GM13976 (cell line): Measurements from ENCODE around the gene ZNF304.

ENCODE experiments used
- DNase-seq: peaks from one replicate; pipeline ENCODE4 v3.0.0; 2012; ENCODE audit warnings: low spot score
- in situ Hi-C: fragments of 300-500 bp; cut with MboI; formaldehyde crosslinking; loops from one replicate; pipeline ENCODE4 v1.12.0; 2022; ENCODE audit warnings: low sequenced_read_pairs, mixed read lengths, inconsistent platforms; ENCODE audit not compliant: unreplicated experiment
- TF ChIP-seq, protein P1 (sequence below): IDR thresholded peaks from 2 replicates; pipeline ENCODE4 v1.5.1; 2012; ENCODE audit warnings: borderline replicate concordance, mild to moderate bottlenecking; ENCODE audit not compliant: insufficient read depth; ENCODE audit errors: extremely low read depth, missing control alignments, control extremely low read depth

ZNF304 gene

DNA sequence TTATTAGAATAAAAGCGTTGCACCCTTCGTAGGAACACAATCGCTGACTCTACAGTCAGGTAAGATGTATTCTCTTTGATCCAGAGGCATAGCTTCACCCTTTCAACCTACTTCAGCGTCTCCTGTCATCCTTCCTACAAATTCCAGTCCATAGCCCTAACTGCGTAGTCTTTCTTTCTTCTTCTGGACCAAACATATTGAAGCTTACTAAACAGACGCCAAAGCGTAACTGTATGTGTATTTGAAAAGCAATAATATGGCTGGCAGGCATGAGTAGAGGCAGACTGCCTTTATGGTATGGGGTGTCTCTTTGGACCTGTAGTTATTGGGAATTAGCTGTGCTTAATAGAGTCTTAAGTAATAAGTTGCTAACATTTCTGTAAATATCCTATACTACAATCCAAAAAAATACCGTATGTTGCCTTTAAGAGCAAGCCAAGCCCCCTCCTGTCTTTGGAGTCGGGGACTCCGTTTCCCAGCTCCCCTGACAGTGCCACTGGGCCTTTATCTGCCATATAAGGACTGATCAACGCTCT, 38.2 kb downstream of the ZNF304 start:
- DNase-seq = no peak
- in situ Hi-C loops = no loop called here
- TF ChIP-seq, protein P1, sequence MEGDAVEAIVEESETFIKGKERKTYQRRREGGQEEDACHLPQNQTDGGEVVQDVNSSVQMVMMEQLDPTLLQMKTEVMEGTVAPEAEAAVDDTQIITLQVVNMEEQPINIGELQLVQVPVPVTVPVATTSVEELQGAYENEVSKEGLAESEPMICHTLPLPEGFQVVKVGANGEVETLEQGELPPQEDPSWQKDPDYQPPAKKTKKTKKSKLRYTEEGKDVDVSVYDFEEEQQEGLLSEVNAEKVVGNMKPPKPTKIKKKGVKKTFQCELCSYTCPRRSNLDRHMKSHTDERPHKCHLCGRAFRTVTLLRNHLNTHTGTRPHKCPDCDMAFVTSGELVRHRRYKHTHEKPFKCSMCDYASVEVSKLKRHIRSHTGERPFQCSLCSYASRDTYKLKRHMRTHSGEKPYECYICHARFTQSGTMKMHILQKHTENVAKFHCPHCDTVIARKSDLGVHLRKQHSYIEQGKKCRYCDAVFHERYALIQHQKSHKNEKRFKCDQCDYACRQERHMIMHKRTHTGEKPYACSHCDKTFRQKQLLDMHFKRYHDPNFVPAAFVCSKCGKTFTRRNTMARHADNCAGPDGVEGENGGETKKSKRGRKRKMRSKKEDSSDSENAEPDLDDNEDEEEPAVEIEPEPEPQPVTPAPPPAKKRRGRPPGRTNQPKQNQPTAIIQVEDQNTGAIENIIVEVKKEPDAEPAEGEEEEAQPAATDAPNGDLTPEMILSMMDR = no peak

GRCh38 chr19:57389730-57390598, 38.9 kb downstream of the ZNF304 start, which contains the start of gene ZNF548:
ZNF548 (plus strand) TSS chr19:57389854; CDS start chr19:57390100, 246 bp downstream.
- in situ Hi-C loops = no loop called here
- peak; percentile 93 for DNase-seq
- TF ChIP-seq, protein P1 = no peak

DNA sequence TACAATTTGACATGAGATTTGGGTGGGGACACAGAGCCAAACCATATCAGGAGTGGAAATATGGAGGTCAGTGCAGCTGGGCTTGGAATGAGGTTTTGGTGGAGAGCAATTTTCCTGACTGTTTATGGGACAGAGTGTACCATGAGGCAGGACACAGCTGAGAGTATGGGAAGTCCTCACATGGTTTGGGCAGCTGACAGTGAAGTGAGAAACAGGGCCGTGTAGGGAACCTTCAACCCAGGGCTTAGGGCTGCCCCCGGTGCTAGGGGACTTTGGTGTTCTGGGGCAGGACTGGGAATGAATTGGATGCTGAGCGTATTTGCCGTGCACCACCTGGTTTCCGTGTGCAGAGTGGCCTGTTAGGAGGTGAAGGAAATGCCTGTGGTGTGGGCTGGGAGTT, 44.6 kb downstream of the ZNF304 start:
- TF ChIP-seq, protein P1 = no peak
- DNase-seq = no peak
- in situ Hi-C loops = no loop called here

- TF ChIP-seq, protein P1 = no peak
- in situ Hi-C loops = no loop called here
- no peak for DNase-seq
Measured at GRCh38 chr19:57398868-57399267, 47.8 kb downstream of the ZNF304 start.

- in situ Hi-C loops = no loop called here
- DNase-seq = no peak
- TF ChIP-seq, protein P1 = no peak
Measured at GRCh38 chr19:57403737-57404563, 52.9 kb downstream of the ZNF304 start.

DNA sequence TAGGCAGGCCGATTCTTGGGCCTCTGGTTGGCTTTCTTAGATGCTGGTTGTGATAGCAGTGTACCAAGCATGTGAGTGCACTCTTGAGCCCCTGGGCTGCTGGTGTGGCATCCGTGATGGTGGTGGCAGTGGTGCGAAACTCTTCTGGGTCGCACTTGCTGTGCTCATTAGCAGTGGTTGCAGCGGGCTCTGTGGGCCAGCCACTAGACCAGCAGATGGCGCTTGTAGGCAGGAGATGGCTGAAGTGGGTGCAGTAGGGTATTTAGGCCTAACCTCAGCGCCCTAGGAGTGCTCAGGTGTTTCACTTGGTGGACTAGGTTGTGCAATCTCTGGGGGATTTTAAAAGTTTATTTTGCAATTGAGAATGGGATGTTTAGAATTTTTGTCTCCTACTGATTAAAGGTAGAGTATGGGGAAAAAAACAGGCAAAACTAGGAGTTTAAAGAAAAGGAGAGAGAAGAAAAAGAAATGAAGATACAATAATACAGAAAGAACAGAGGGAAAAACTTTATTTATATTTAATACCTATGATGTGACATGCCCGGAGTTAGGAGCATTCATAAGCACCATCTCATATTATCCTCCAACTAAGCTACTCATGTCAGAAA, 55.5 kb downstream of the ZNF304 start:
- TF ChIP-seq, protein P1 = peak; percentile 77
- in situ Hi-C loops = no loop called here
- DNase-seq = peak; percentile 79
